HCT116 (cell line): Measurements from ENCODE around the gene ENPP3. TPM values are rescaled to one million over a fixed set of nuclear protein-coding genes. Genes with fewer than 3 reads are reported as not detected.

Experiments
- ATAC-seq: fragments of 200-7000 bp; cut with Tn5 transposase; 2 replicates; pipeline ENCODE4 v1.9.1; 2020; ENCODE audit warnings: mild to moderate bottlenecking, moderate library complexity
- BruUV-seq: library from RNA; stranded (reverse); fragments of 400-500 nt; replicated peaks from 2 replicates; lab custom pipeline; 2021; lab: Mats Ljungman, UMichigan
- CTCF ChIA-PET: fragments of 300-600 bp; sonication (Branson Sonifier 250); formaldehyde crosslinking; loops from one replicate; lab custom pipeline; 2021; ENCODE audit warnings: antibody characterized with exemption; lab: Charles Lee
- POLR2A ChIA-PET: fragments of 300-600, 350-600 bp; sonication (Branson Sonifier 250); formaldehyde crosslinking; loops from one replicate; lab custom pipeline; 2021; ENCODE audit warnings: antibody characterized with exemption; lab: Charles Lee
- RAD21 ChIA-PET, 2 experiments: fragments of 300-600 bp; sonication (Branson Sonifier 250); formaldehyde crosslinking; loops; one replicate each; lab custom pipeline; 2023; ENCODE audit warnings: low total read pairs in 2 of 2; ENCODE audit not compliant: uncharacterized antibody in 2 of 2, unreplicated experiment in 2 of 2, low non-redundant PET in 1 of 2; lab: Charles Lee
- DNase-seq: peaks from one replicate; pipeline ENCODE4 v3.0.0-alpha.2; 2010; ENCODE audit warnings: low read depth, low spot score
- H2AFZ ChIP-seq: fragments of 200-600 bp; shearing (Covaris generic), sonication (generic); 2 replicates; pipeline ENCODE4 v1.6.1; 2017; ENCODE audit warnings: low read depth, mixed run types, mixed read lengths, antibody characterized with exemption, low read length; ENCODE audit not compliant: poor library complexity, severe bottlenecking
- H3K27ac ChIP-seq: 2 replicates; pipeline ENCODE4 v1.5.1; 2012; ENCODE audit warnings: low read depth, low read length
- H3K27me3 ChIP-seq: fragments of 200-600 bp; sonication (generic); 2 replicates; pipeline ENCODE4 v1.6.1; 2016; ENCODE audit warnings: mixed run types, low read length, mixed read lengths; ENCODE audit not compliant: insufficient read depth
- H3K36me3 ChIP-seq, 2 experiments: fragments of 200-500 bp in 1 of 2; fragments of 200-600 bp in 1 of 2; sonication (Bioruptor generic) in 1 of 2; sonication (generic) in 1 of 2; 2 replicates each; pipeline versions ENCODE4 v1.5.1 to v1.6.1; 2014 to 2016; ENCODE audit warnings: low read length in 2 of 2, inconsistent platforms in 1 of 2, mixed read lengths in 1 of 2, mixed run types in 1 of 2; ENCODE audit not compliant: insufficient read depth in 2 of 2, control insufficient read depth in 1 of 2
- H3K4me1 ChIP-seq, 2 experiments: fragments of 200-600 bp in 1 of 2; sonication (generic) in 1 of 2; 2 replicates each; pipeline versions ENCODE4 v1.5.1 to v1.6.1; 2012 to 2017; ENCODE audit warnings: low read length in 2 of 2, inconsistent platforms in 1 of 2, mild to moderate bottlenecking in 1 of 2, mixed read lengths in 1 of 2, mixed run types in 1 of 2, moderate library complexity in 1 of 2; ENCODE audit not compliant: insufficient read depth in 2 of 2, control insufficient read depth in 1 of 2
- H3K4me2 ChIP-seq: fragments of 200-600 bp; sonication (generic); 2 replicates; pipeline ENCODE4 v1.6.1; 2017; ENCODE audit warnings: mixed run types, low read length, mixed read lengths
- H3K4me3 ChIP-seq, 2 experiments: fragments of 200-600 bp in 1 of 2; sonication (generic) in 1 of 2; replicated peaks in 1 of 2; 2 replicates each; pipeline ENCODE4 v1.5.1; 2011 to 2016; ENCODE audit warnings: low read length in 2 of 2, control low read depth in 1 of 2, low read depth in 1 of 2, mild to moderate bottlenecking in 1 of 2, mixed read lengths in 1 of 2, mixed run types in 1 of 2
- H3K79me2 ChIP-seq: fragments of 200-600 bp; sonication (generic); 2 replicates; pipeline ENCODE4 v1.6.1; 2017; ENCODE audit warnings: mild to moderate bottlenecking, mixed run types, low read length, moderate library complexity, mixed read lengths; ENCODE audit not compliant: insufficient read depth
- H3K9ac ChIP-seq: fragments of 200-600 bp; sonication (generic); 2 replicates; pipeline ENCODE4 v1.6.1; 2016; ENCODE audit warnings: low read length, mixed read lengths
- H3K9me2 ChIP-seq: fragments of 200-600 bp; sonication (generic), shearing (Covaris generic); 2 replicates; pipeline ENCODE4 v1.6.1; 2017; ENCODE audit warnings: mixed run types, mild to moderate bottlenecking, moderate library complexity; ENCODE audit not compliant: insufficient read depth
- H3K9me3 ChIP-seq, 2 experiments: fragments of 200-500 bp in 1 of 2; fragments of 200-600 bp in 1 of 2; sonication (Bioruptor generic) in 1 of 2; sonication (generic) in 1 of 2; 2 replicates each; pipeline ENCODE4 v1.6.1; 2014 to 2017; ENCODE audit warnings: low read length in 2 of 2, mixed read lengths in 2 of 2, inconsistent platforms in 1 of 2, low read depth in 1 of 2, mild to moderate bottlenecking in 1 of 2, mixed run types in 1 of 2, moderate library complexity in 1 of 2; ENCODE audit not compliant: control insufficient read depth in 1 of 2, insufficient read depth in 1 of 2
- H4K20me1 ChIP-seq: fragments of 200-600 bp; sonication (generic), shearing (Covaris generic); 2 replicates; pipeline ENCODE4 v1.6.1; 2017; ENCODE audit warnings: mixed run types, mild to moderate bottlenecking, moderate library complexity; ENCODE audit not compliant: insufficient read depth
- CEBPB ChIP-seq: IDR thresholded peaks from 2 replicates; pipeline ENCODE4 v1.6.1; 2012; ENCODE audit warnings: low read depth
- EGR1 ChIP-seq: IDR thresholded peaks from 2 replicates; pipeline ENCODE4 v1.6.1; 2012; ENCODE audit warnings: low read depth
- EZH2phosphoT487 ChIP-seq: fragments of 200-600 bp; IDR thresholded peaks from 2 replicates; pipeline ENCODE4 v1.6.1; 2018; ENCODE audit warnings: antibody characterized with exemption, borderline replicate concordance
- FOSL1 ChIP-seq: IDR thresholded peaks from 2 replicates; pipeline ENCODE4 v1.6.1; 2012; ENCODE audit warnings: low read depth
- JUND ChIP-seq: IDR thresholded peaks from 2 replicates; pipeline ENCODE4 v1.6.1; 2012
- POLR2A ChIP-seq: IDR thresholded peaks from 2 replicates; pipeline ENCODE4 v1.7.0; 2011; ENCODE audit warnings: borderline replicate concordance; ENCODE audit not compliant: insufficient read depth, insufficient read length; ENCODE audit errors: extremely low read depth
- RAD21 ChIP-seq: IDR thresholded peaks from 2 replicates; pipeline ENCODE4 v1.6.1; 2012; ENCODE audit warnings: low read depth, mild to moderate bottlenecking
- SIN3A ChIP-seq: IDR thresholded peaks from 2 replicates; pipeline ENCODE4 v1.6.1; 2012; ENCODE audit warnings: low read depth
- SP1 ChIP-seq: IDR thresholded peaks from 2 replicates; pipeline ENCODE4 v1.6.1; 2012; ENCODE audit warnings: low read depth
- SRF ChIP-seq: IDR thresholded peaks from 2 replicates; pipeline ENCODE4 v1.6.1; 2012; ENCODE audit warnings: low read depth
- TCF7L2 ChIP-seq: IDR thresholded peaks from 2 replicates; pipeline ENCODE4 v1.7.0; 2011; ENCODE audit warnings: borderline replicate concordance, inconsistent platforms; ENCODE audit not compliant: insufficient read depth, insufficient read length; ENCODE audit errors: extremely low read depth
- ZFX ChIP-seq: fragments of 450-650 bp; IDR thresholded peaks from 2 replicates; pipeline ENCODE4 v1.6.1; 2017
- ZNF274 ChIP-seq: fragments of 200-500 bp; sonication (Bioruptor generic); IDR thresholded peaks from 2 replicates; pipeline ENCODE4 v1.6.1; 2014; ENCODE audit warnings: mild to moderate bottlenecking, low read depth, low read length, inconsistent platforms
- intact Hi-C: fragments of 100-400 bp; cut with micrococcal nuclease; formaldehyde crosslinking; loops from 2 replicates; pipeline ENCODE4 v1.10.0; 2022
- total RNA-seq: library from RNA; stranded (reverse); gene quantifications from one replicate; pipeline ENCODE4 v1.2.1, GENCODE V29; 2021; ENCODE audit not compliant: unreplicated experiment
- TF ChIP-seq, protein P1 (sequence below): IDR thresholded peaks from 2 replicates; pipeline ENCODE4 v1.6.1; 2012; ENCODE audit warnings: low read depth
- TF ChIP-seq, protein P2 (sequence below), 3 experiments: fragments of 200-600 bp in 1 of 3; sonication (generic) in 1 of 3; IDR thresholded peaks in 2 of 3; conservative IDR thresholded peaks in 1 of 3; 2 replicates each; pipeline ENCODE4 v1.5.1; 2012 to 2017; ENCODE audit warnings: low read depth in 2 of 3, low read length in 2 of 3, antibody characterized with exemption in 1 of 3, borderline replicate concordance in 1 of 3, control low read depth in 1 of 3, mild to moderate bottlenecking in 1 of 3, mixed read lengths in 1 of 3, mixed run types in 1 of 3, moderate library complexity in 1 of 3; ENCODE audit not compliant: insufficient read depth in 1 of 3
- TF ChIP-seq, protein P3 (sequence below): IDR thresholded peaks from 2 replicates; pipeline ENCODE4 v1.6.1; 2012
- TF ChIP-seq, protein P4 (sequence below): IDR thresholded peaks from 2 replicates; pipeline ENCODE4 v1.6.1; 2012
- TF ChIP-seq, protein P5 (sequence below): IDR thresholded peaks from 2 replicates; pipeline ENCODE4 v1.6.1; 2011; ENCODE audit warnings: mild to moderate bottlenecking, low read length, moderate library complexity; ENCODE audit not compliant: insufficient replicate concordance; ENCODE audit errors: extremely low read depth

ENPP3 gene
- total RNA-seq, 1 experiment from 2014 or later, result 0.15 TPM

DNA sequence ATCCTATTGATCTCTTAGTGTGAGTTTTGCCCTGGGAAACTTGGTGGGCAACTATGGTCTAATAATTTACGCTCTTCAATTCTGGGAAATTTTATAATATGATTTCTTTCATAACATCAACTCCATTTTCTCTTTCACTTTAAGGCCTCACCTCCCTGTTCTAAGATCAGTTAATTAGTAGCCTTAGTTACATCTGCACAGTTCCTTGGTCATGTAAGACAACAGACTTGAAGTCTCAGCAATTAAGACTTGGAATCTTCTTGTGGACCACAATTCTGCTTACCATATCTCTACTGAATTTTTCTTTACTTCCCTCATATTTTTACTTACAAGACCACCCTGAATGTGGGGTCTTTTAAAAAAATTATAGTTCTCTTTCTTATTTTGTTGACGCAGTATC, 8.7 kb downstream of the ENPP3 start:
- H3K4me3 ChIP-seq, result no peak overlapping the region
- ATAC-seq (no peak), DNase-seq (no peak)
- no TSS peak for BruUV-seq
- H3K4me1 ChIP-seq, result peaks cover 0 to 11% of the 10 kb centered on the region in 2 experiments; a peak in 2 of 4 replicates
- ChIA-PET POLR2A (no interaction called here), CTCF (no interaction called here), RAD21 (no interaction called here)
- no peaks in the 10 kb centered on the region for H3K36me3 ChIP-seq
- no peak for TF ChIP-seq EGR1
- TF ChIP-seq ZNF274, result no peak
- TF ChIP-seq, protein P1, sequence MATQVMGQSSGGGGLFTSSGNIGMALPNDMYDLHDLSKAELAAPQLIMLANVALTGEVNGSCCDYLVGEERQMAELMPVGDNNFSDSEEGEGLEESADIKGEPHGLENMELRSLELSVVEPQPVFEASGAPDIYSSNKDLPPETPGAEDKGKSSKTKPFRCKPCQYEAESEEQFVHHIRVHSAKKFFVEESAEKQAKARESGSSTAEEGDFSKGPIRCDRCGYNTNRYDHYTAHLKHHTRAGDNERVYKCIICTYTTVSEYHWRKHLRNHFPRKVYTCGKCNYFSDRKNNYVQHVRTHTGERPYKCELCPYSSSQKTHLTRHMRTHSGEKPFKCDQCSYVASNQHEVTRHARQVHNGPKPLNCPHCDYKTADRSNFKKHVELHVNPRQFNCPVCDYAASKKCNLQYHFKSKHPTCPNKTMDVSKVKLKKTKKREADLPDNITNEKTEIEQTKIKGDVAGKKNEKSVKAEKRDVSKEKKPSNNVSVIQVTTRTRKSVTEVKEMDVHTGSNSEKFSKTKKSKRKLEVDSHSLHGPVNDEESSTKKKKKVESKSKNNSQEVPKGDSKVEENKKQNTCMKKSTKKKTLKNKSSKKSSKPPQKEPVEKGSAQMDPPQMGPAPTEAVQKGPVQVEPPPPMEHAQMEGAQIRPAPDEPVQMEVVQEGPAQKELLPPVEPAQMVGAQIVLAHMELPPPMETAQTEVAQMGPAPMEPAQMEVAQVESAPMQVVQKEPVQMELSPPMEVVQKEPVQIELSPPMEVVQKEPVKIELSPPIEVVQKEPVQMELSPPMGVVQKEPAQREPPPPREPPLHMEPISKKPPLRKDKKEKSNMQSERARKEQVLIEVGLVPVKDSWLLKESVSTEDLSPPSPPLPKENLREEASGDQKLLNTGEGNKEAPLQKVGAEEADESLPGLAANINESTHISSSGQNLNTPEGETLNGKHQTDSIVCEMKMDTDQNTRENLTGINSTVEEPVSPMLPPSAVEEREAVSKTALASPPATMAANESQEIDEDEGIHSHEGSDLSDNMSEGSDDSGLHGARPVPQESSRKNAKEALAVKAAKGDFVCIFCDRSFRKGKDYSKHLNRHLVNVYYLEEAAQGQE, result no peak
- no peak for TF ChIP-seq RAD21
- no peak for TF ChIP-seq TCF7L2
- no peak for TF ChIP-seq SP1
- TF ChIP-seq, protein P2, sequence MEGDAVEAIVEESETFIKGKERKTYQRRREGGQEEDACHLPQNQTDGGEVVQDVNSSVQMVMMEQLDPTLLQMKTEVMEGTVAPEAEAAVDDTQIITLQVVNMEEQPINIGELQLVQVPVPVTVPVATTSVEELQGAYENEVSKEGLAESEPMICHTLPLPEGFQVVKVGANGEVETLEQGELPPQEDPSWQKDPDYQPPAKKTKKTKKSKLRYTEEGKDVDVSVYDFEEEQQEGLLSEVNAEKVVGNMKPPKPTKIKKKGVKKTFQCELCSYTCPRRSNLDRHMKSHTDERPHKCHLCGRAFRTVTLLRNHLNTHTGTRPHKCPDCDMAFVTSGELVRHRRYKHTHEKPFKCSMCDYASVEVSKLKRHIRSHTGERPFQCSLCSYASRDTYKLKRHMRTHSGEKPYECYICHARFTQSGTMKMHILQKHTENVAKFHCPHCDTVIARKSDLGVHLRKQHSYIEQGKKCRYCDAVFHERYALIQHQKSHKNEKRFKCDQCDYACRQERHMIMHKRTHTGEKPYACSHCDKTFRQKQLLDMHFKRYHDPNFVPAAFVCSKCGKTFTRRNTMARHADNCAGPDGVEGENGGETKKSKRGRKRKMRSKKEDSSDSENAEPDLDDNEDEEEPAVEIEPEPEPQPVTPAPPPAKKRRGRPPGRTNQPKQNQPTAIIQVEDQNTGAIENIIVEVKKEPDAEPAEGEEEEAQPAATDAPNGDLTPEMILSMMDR (IDR thresholded peaks at IDR 0.05 in 2 of 3, conservative IDR thresholded peaks at IDR 0.05 in 1 of 3; ENCODE audit: borderline replicate concordance in 1 of 3, insufficient read depth in 1 of 3, low read depth in 2 of 3, low read length in 2 of 3), result no peak
- no peak for TF ChIP-seq JUND
- TF ChIP-seq, protein P3, sequence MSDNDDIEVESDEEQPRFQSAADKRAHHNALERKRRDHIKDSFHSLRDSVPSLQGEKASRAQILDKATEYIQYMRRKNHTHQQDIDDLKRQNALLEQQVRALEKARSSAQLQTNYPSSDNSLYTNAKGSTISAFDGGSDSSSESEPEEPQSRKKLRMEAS, result no peak
- TF ChIP-seq FOSL1, result no peak
- TF ChIP-seq SIN3A, result no peak
- TF ChIP-seq ZFX, result no peak
- no peak for TF ChIP-seq POLR2A
- no peak for TF ChIP-seq CEBPB
- TF ChIP-seq EZH2phosphoT487, result no peak
- TF ChIP-seq SRF, result no peak
- TF ChIP-seq, protein P4, sequence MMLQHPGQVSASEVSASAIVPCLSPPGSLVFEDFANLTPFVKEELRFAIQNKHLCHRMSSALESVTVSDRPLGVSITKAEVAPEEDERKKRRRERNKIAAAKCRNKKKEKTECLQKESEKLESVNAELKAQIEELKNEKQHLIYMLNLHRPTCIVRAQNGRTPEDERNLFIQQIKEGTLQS, result no peak
- TF ChIP-seq, protein P5, sequence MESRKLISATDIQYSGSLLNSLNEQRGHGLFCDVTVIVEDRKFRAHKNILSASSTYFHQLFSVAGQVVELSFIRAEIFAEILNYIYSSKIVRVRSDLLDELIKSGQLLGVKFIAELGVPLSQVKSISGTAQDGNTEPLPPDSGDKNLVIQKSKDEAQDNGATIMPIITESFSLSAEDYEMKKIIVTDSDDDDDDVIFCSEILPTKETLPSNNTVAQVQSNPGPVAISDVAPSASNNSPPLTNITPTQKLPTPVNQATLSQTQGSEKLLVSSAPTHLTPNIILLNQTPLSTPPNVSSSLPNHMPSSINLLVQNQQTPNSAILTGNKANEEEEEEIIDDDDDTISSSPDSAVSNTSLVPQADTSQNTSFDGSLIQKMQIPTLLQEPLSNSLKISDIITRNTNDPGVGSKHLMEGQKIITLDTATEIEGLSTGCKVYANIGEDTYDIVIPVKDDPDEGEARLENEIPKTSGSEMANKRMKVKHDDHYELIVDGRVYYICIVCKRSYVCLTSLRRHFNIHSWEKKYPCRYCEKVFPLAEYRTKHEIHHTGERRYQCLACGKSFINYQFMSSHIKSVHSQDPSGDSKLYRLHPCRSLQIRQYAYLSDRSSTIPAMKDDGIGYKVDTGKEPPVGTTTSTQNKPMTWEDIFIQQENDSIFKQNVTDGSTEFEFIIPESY, result no peak
- H3K9ac ChIP-seq, result no peak overlapping the region
- H3K27me3 ChIP-seq, result no peaks in the 10 kb centered on the region
- H3K79me2 ChIP-seq, result no peaks in the 10 kb centered on the region
- H3K9me3 ChIP-seq, result no peaks in the 10 kb centered on the region
- H3K4me2 ChIP-seq, result no peak overlapping the region
- H3K27ac ChIP-seq, result no peak overlapping the region
- no peaks in the 10 kb centered on the region for H4K20me1 ChIP-seq
- intact Hi-C loops, result no loop called here
- no peak overlapping the region for H2AFZ ChIP-seq
- H3K9me2 ChIP-seq, result no peaks in the 10 kb centered on the region
